Endodermal cell (in vitro differentiated cells): ENCODE results near the gene MACROD2. TPM values are rescaled to one million over a fixed set of nuclear protein-coding genes. Genes with fewer than 3 reads are reported as not detected.

Experiments used
- DNase-seq: peaks from one replicate; pipeline ENCODE4 v3.0.0-alpha.2; 2017
- H3K27ac ChIP-seq: 2 replicates; pipeline ENCODE4 v1.5.1; 2013; ENCODE audit warnings: mild to moderate bottlenecking, low read depth, low read length, moderate library complexity
- H3K27me3 ChIP-seq: 2 replicates; pipeline ENCODE4 v1.6.1; 2013; ENCODE audit warnings: mild to moderate bottlenecking, low read length, moderate library complexity; ENCODE audit not compliant: insufficient read depth, control insufficient read depth, poor library complexity, severe bottlenecking
- H3K36me3 ChIP-seq: 2 replicates; pipeline ENCODE4 v1.7.0; 2013; ENCODE audit warnings: mild to moderate bottlenecking, low read length, moderate library complexity; ENCODE audit not compliant: control insufficient read depth, insufficient read depth
- H3K4me1 ChIP-seq: one replicate; pipeline ENCODE4 v1.7.0; 2013; ENCODE audit warnings: low read length; ENCODE audit not compliant: control insufficient read depth, insufficient read depth
- H3K4me3 ChIP-seq: 2 replicates; pipeline ENCODE4 v1.5.1; 2013; ENCODE audit warnings: mild to moderate bottlenecking, low read length, moderate library complexity
- H3K9ac ChIP-seq: 2 replicates; pipeline ENCODE4 v1.6.1; 2013; ENCODE audit warnings: mild to moderate bottlenecking, low read length, moderate library complexity; ENCODE audit not compliant: poor library complexity, severe bottlenecking; ENCODE audit errors: extremely low read depth
- H3K9me3 ChIP-seq: 2 replicates; pipeline ENCODE4 v1.6.1; 2013; ENCODE audit warnings: mild to moderate bottlenecking, low read length, moderate library complexity; ENCODE audit not compliant: control insufficient read depth
- H3K27ac Mint-ChIP-seq: 2 replicates; pipeline ENCODE4 v1.8.0; 2020; ENCODE audit warnings: mixed read lengths
- H3K27me3 Mint-ChIP-seq: 2 replicates; pipeline ENCODE4 v1.8.0; 2021; ENCODE audit warnings: mild to moderate bottlenecking, mixed read lengths; ENCODE audit not compliant: insufficient read depth
- H3K36me3 Mint-ChIP-seq: 2 replicates; pipeline ENCODE4 v1.8.0; 2020; ENCODE audit warnings: low read depth, mixed read lengths
- H3K4me1 Mint-ChIP-seq: 2 replicates; pipeline ENCODE4 v1.8.0; 2020; ENCODE audit warnings: mixed read lengths
- H3K4me3 Mint-ChIP-seq: 2 replicates; pipeline ENCODE4 v1.8.0; 2020; ENCODE audit warnings: mild to moderate bottlenecking, moderate library complexity, mixed read lengths
- H3K9me3 Mint-ChIP-seq: 2 replicates; pipeline ENCODE4 v1.8.0; 2020; ENCODE audit warnings: mild to moderate bottlenecking, mixed read lengths
- WGBS, 2 experiments: methylation state at CpG; one replicate each; pipeline versions ENCODE4 v1.1.5 to v1.1.7; 2013; ENCODE audit warnings: missing lambda C conversion rate in 2 of 2, mixed read lengths in 1 of 2; ENCODE audit not compliant: insufficient coverage in 1 of 2, insufficient read length in 1 of 2; 5-methylcytosine and 5-hydroxymethylcytosine counted together
- total RNA-seq, 2 donors: library from RNA; stranded (reverse); fragmentation: NEBNext Ultra II Directional in 1 of 2; extraction: Animal tissue kit (Norgen Biotek cat#: 25700) in 1 of 2; gene quantifications; 2 replicates in 1 of 2; 3 replicates in 1 of 2; pipeline ENCODE4 v1.2.1, GENCODE V29; 2021
- TF ChIP-seq, protein P1 (sequence below): fragments of 200-600 bp; sonication (generic); conservative IDR thresholded peaks from 2 replicates; pipeline ENCODE4 v1.5.0; 2021; ENCODE audit warnings: antibody characterized with exemption, mild to moderate bottlenecking

Gene MACROD2
- total RNA-seq, 2 donors from 2014 or later: 2.3 to 4.8 TPM

- no peaks in the 10 kb centered on the region for H3K36me3 ChIP-seq
- H3K9me3 ChIP-seq: no peaks in the 10 kb centered on the region
- H3K4me1 Mint-ChIP-seq: no peaks in the 10 kb centered on the region
- H3K27ac Mint-ChIP-seq: no peak overlapping the region
- H3K4me3 Mint-ChIP-seq: no peak overlapping the region
- H3K27ac ChIP-seq: no peak overlapping the region
- DNase-seq: no peak
- H3K9ac ChIP-seq: no peak overlapping the region
- H3K4me3 ChIP-seq: no peak overlapping the region
- TF ChIP-seq, protein P1, sequence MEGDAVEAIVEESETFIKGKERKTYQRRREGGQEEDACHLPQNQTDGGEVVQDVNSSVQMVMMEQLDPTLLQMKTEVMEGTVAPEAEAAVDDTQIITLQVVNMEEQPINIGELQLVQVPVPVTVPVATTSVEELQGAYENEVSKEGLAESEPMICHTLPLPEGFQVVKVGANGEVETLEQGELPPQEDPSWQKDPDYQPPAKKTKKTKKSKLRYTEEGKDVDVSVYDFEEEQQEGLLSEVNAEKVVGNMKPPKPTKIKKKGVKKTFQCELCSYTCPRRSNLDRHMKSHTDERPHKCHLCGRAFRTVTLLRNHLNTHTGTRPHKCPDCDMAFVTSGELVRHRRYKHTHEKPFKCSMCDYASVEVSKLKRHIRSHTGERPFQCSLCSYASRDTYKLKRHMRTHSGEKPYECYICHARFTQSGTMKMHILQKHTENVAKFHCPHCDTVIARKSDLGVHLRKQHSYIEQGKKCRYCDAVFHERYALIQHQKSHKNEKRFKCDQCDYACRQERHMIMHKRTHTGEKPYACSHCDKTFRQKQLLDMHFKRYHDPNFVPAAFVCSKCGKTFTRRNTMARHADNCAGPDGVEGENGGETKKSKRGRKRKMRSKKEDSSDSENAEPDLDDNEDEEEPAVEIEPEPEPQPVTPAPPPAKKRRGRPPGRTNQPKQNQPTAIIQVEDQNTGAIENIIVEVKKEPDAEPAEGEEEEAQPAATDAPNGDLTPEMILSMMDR: no peak
- WGBS, 2 experiments: 90 to 100% methylated on average over 1 of the region's 1 CpG
- no peaks in the 10 kb centered on the region for H3K27me3 Mint-ChIP-seq
- H3K4me1 ChIP-seq: no peaks in the 10 kb centered on the region
- no peaks in the 10 kb centered on the region for H3K27me3 ChIP-seq
- H3K36me3 Mint-ChIP-seq: no peaks in the 10 kb centered on the region
- no peaks in the 10 kb centered on the region for H3K9me3 Mint-ChIP-seq
Measured at GRCh38 chr20:15900443-15900842, 1905.1 kb downstream of the MACROD2 start.

GRCh38 chr20:15902493-15902892, 1907.2 kb downstream of the MACROD2 start:
- no peaks in the 10 kb centered on the region for H3K27me3 Mint-ChIP-seq
- H3K36me3 Mint-ChIP-seq: no peaks in the 10 kb centered on the region
- Histone ChIP-seq H3K9me3 (no peaks in the 10 kb centered on the region), H3K4me3 (no peak overlapping the region), H3K9ac (no peak overlapping the region), H3K27ac (no peak overlapping the region), H3K36me3 (no peaks in the 10 kb centered on the region), H3K4me1 (no peaks in the 10 kb centered on the region), H3K27me3 (no peaks in the 10 kb centered on the region)
- H3K4me3 Mint-ChIP-seq: no peak overlapping the region
- TF ChIP-seq, protein P1: peak; percentile 66
- no peak overlapping the region for H3K27ac Mint-ChIP-seq
- no peaks in the 10 kb centered on the region for H3K9me3 Mint-ChIP-seq
- 85% methylated on average over 8 to 9 of the region's 9 CpGs for WGBS, 2 experiments
- peak; percentile 81 for DNase-seq
- H3K4me1 Mint-ChIP-seq: no peaks in the 10 kb centered on the region

DNA sequence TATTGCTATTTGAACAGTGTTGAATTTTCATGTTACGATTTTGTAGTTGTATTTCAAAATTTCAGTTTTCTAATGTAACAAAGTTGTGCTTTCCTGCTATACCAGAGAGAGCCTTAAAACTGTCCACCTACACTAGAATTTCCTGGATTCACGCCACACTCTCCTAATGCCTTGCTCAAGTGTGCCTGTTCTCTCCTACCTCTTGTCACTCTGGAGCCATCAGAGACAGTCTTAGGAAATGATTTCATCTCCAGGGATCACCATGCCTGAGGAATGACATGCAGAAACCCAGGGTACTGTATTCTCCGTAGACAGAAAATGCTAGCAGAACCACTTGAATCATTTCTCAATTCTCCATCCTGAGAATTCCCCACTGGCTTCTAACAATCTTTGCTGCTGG, 1910.3 kb downstream of the MACROD2 start:
- H3K9me3 Mint-ChIP-seq: no peaks in the 10 kb centered on the region
- H3K27me3 Mint-ChIP-seq: no peaks in the 10 kb centered on the region
- 80 to 94% methylated on average over 1 to 3 of the region's 3 CpGs for WGBS, 2 experiments
- no peak overlapping the region for H3K4me3 ChIP-seq
- no peak for DNase-seq
- no peak overlapping the region for H3K4me3 Mint-ChIP-seq
- no peaks in the 10 kb centered on the region for H3K4me1 ChIP-seq
- no peak overlapping the region for H3K27ac Mint-ChIP-seq
- no peaks in the 10 kb centered on the region for H3K27me3 ChIP-seq
- TF ChIP-seq, protein P1: no peak
- H3K9me3 ChIP-seq: no peaks in the 10 kb centered on the region
- H3K36me3 ChIP-seq: no peaks in the 10 kb centered on the region
- H3K9ac ChIP-seq: no peak overlapping the region
- H3K36me3 Mint-ChIP-seq: no peaks in the 10 kb centered on the region
- peaks cover 4% of the 10 kb centered on the region for H3K4me1 Mint-ChIP-seq
- H3K27ac ChIP-seq: no peak overlapping the region
